T-cell (primary cell): ENCODE data around the gene AVL9. TPM values are rescaled to one million over a fixed set of nuclear protein-coding genes. Genes with fewer than 3 reads are reported as not detected.
"Not testable (repeated sequence)": the region's sequence is repeated elsewhere in the genome, so short reads cannot be mapped to it uniquely, and the experiment has no call there.

Experiments
- ATAC-seq, 4 experiments: fragments of 200-7000 bp in 3 of 4; fragments of 150-1000 bp in 1 of 4; cut with Tn5 transposase; replicated peaks in 1 of 4; 1 replicate in 3 of 4; 2 replicates in 1 of 4; pipeline ENCODE4 v1.10.0; 2021; ENCODE audit warnings: moderate library complexity in 3 of 4, mild to moderate bottlenecking in 2 of 4, moderate number of reproducible peaks in 1 of 4
- CTCF ChIA-PET, 2 donors: fragments of 300-600 bp; sonication (Branson Sonifier 250); formaldehyde crosslinking; loops; one replicate each; lab custom pipeline; 2022; ENCODE audit warnings: antibody characterized with exemption in 2 of 2; lab: Charles Lee
- POLR2A ChIA-PET, 2 donors: fragments of 300-600 bp; sonication (Branson Sonifier 250); formaldehyde crosslinking; loops; one replicate each; lab custom pipeline; 2022; ENCODE audit warnings: antibody characterized with exemption in 2 of 2; lab: Charles Lee
- DNase-seq, 35 experiments: peaks; one replicate each; pipeline versions ENCODE4 v3.0.0 to v3.0.0-alpha.2; 2013 to 2023
- H3K27ac ChIP-seq: one replicate; pipeline ENCODE4 v1.5.1; 2013; ENCODE audit warnings: low read length
- H3K27me3 ChIP-seq, 2 experiments: replicated peaks in 1 of 2; 1 replicate in 1 of 2; 2 replicates in 1 of 2; pipeline versions ENCODE4 v1.6.1 to v1.7.0; 2013; ENCODE audit warnings: low read length in 1 of 2, mixed read lengths in 1 of 2; ENCODE audit not compliant: control insufficient read depth in 2 of 2, insufficient read depth in 2 of 2; ENCODE audit errors: extremely low read depth in 1 of 2
- H3K36me3 ChIP-seq, 2 donors: 1 replicate in 1 of 2; 2 replicates in 1 of 2; pipeline versions ENCODE4 v1.6.1 to v1.7.0; 2013; ENCODE audit warnings: low read length in 1 of 2; ENCODE audit not compliant: control insufficient read depth in 2 of 2, insufficient read depth in 1 of 2; ENCODE audit errors: extremely low read depth in 1 of 2
- H3K4me1 ChIP-seq, 2 experiments: 1 replicate in 1 of 2; 2 replicates in 1 of 2; pipeline versions ENCODE4 v1.6.1 to v1.7.0; 2013; ENCODE audit warnings: low read length in 2 of 2, mixed read lengths in 1 of 2; ENCODE audit not compliant: insufficient read depth in 2 of 2, control insufficient read depth in 1 of 2; ENCODE audit errors: extremely low read depth in 1 of 2
- H3K4me3 ChIP-seq, 2 donors: 1 replicate in 1 of 2; 2 replicates in 1 of 2; pipeline versions ENCODE4 v1.5.1 to v1.7.0; 2013; ENCODE audit warnings: mild to moderate bottlenecking in 2 of 2, low read length in 1 of 2, moderate library complexity in 1 of 2; ENCODE audit not compliant: control insufficient read depth in 1 of 2; ENCODE audit errors: extremely low read depth in 1 of 2
- H3K9me3 ChIP-seq: 2 replicates; pipeline ENCODE4 v1.7.0; 2013
- H3K27ac Mint-ChIP-seq, 2 donors: one replicate each; pipeline ENCODE4 v1.8.0; 2020 to 2021; ENCODE audit warnings: mild to moderate bottlenecking in 2 of 2, mixed read lengths in 2 of 2
- H3K27me3 Mint-ChIP-seq, 2 donors: one replicate each; pipeline ENCODE4 v1.8.0; 2021 to 2022; ENCODE audit warnings: mixed read lengths in 2 of 2
- H3K36me3 Mint-ChIP-seq: one replicate; pipeline ENCODE4 v1.8.0; 2021; ENCODE audit warnings: mixed read lengths
- H3K4me1 Mint-ChIP-seq, 3 donors: one replicate each; pipeline ENCODE4 v1.8.0; 2020 to 2022; ENCODE audit warnings: mixed read lengths in 3 of 3, mild to moderate bottlenecking in 1 of 3
- H3K4me3 Mint-ChIP-seq, 3 donors: one replicate each; pipeline ENCODE4 v1.8.0; 2020 to 2022; ENCODE audit warnings: mild to moderate bottlenecking in 3 of 3, mixed read lengths in 3 of 3, moderate library complexity in 3 of 3
- H3K9me3 Mint-ChIP-seq, 3 donors: one replicate each; pipeline ENCODE4 v1.8.0; 2020 to 2022; ENCODE audit warnings: mixed read lengths in 3 of 3
- WGBS: methylation state at CpG from one replicate; pipeline ENCODE4 v1.1.5; 2013; ENCODE audit warnings: missing lambda C conversion rate; ENCODE audit not compliant: insufficient coverage; 5-methylcytosine and 5-hydroxymethylcytosine counted together
- total RNA-seq, 35 experiments: library from RNA in 6 of 35; stranded (reverse) in 6 of 35; fragments of 120-200 nt in 1 of 35; gene quantifications; one replicate each; pipeline versions ENCODE4 v1.2.1 to v1.2.4 and lab custom pipeline; 2013 to 2026

The AVL9 gene
- total RNA-seq, 5 donors from 2014 or later (not counting 1 experiment from before 2014, with no cell fraction given), result 39.3 to 44.9 (median 39.7) TPM

DNA sequence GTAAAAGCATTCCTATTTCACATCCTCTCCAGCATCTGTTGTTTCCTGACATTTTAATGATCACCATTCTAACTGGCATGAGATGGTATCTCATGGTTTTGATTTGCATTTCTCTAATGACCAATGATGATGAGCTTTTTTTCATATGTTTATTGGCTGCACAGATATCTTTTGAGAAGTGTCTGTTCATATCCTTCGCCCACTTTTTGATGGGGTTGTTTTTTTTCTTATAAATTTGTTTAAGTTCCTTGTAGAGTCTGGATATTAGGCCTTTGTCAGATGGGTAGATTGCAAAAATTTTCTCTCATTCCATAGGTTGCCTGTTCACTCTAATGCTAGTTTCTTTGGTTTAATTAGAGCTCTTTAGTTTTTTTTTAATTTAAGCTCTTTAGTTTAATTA, 4.9 kb downstream of the AVL9 start:
- H3K4me1 Mint-ChIP-seq, result peaks cover 59 to 63% (median 61%) of the 10 kb centered on the region in 3 donors
- H3K27ac ChIP-seq, H3K36me3 ChIP-seq, H3K27me3 Mint-ChIP-seq, H3K9me3 Mint-ChIP-seq, H3K27me3 ChIP-seq, H3K27ac Mint-ChIP-seq, H3K4me3 ChIP-seq, POLR2A ChIA-PET, H3K9me3 ChIP-seq, ATAC-seq, DNase-seq: not testable (repeated sequence)
- CTCF ChIA-PET, result interaction anchor here in 1 of 2 donors (0.6 to 1.2 kb wide), 3 partner anchors 10 to 154 kb away, joined by 3 to 4 read pairs (median 3); partner anchors contain the start of gene LSM5
- WGBS, result no CpG with 5 or more reads among the region's 1 CpG
- peak overlapping the region in 1 of 3 donors; percentile 32 for H3K4me3 Mint-ChIP-seq
- peaks cover 11% of the 10 kb centered on the region for H3K36me3 Mint-ChIP-seq
- peaks cover 12 to 22% of the 10 kb centered on the region in 2 experiments for H3K4me1 ChIP-seq

DNA sequence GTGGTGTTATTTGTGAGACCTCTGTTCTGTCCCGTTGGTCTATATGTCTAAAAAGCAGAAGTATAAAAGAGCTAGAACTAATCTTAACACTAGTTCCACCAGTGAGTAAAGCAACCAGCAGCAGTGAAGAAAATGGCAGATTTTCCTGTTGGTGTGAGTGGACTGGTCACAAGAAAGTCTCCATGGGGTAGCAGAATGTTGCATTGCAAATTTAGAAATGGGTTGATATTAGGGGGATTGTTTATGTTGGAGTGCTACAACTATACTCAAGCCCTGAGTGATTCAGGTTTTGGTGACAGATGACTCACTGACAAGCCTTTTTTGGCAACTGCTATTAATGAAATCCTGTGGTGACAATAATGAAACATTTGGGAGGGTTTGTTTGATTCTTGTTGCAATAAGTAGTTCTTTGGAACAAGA, 5.6 kb downstream of the AVL9 start:
- Mint-ChIP-seq H3K27ac (peak overlapping the region; percentile 34 to 63), H3K4me3 (peak overlapping the region; percentile 1 to 43 (median 32)), H3K36me3 (peaks cover 11% of the 10 kb centered on the region), H3K27me3 (no peaks in the 10 kb centered on the region), H3K9me3 (no peaks in the 10 kb centered on the region), H3K4me1 (peaks cover 60 to 66% (median 63%) of the 10 kb centered on the region in 3 donors)
- peaks cover 12 to 22% of the 10 kb centered on the region in 2 experiments for H3K4me1 ChIP-seq
- H3K27ac ChIP-seq, result no peak overlapping the region
- no CpG with 5 or more reads among the region's 1 CpG for WGBS
- H3K36me3 ChIP-seq, result peaks cover 0 to 5% of the 10 kb centered on the region in 2 donors
- no peak overlapping the region for H3K4me3 ChIP-seq
- no peak for DNase-seq
- ATAC-seq, result no peak
- no peaks in the 10 kb centered on the region for H3K9me3 ChIP-seq
- ChIA-PET CTCF (interaction anchor here in 1 of 2 donors (0.6 to 1.2 kb wide), 2 partner anchors 16 to 154 kb away, joined by 3 read pairs; no protein-coding TSS in a partner anchor), POLR2A (no interaction called here)
- no peaks in the 10 kb centered on the region for H3K27me3 ChIP-seq

DNA sequence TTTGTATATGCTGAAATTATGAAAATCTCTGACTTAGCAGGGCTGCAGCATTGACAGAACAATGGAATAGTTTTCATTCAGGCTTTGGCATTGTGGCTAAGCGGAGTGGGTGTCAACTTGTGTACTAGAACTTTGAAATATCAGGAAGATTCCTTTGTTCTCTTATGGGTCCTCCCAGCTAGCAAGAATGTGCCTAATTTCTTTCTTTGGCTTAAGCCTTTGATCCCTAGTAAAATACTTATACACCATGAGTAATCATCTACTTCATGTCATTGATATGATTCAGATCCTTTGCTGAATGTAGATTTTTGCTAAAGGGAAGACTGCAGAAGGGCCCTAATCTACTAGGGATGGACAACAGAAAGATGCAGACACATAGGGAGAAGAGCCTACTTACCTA, 6.2 kb downstream of the AVL9 start:
- Histone ChIP-seq H3K36me3 (peaks cover 0 to 5% of the 10 kb centered on the region in 2 donors), H3K27ac (no peak overlapping the region), H3K9me3 (no peaks in the 10 kb centered on the region), H3K27me3 (no peaks in the 10 kb centered on the region), H3K4me3 (no peak overlapping the region), H3K4me1 (peaks cover 10 to 22% of the 10 kb centered on the region in 2 experiments)
- Mint-ChIP-seq H3K4me1 (peaks cover 58 to 66% (median 63%) of the 10 kb centered on the region in 3 donors), H3K4me3 (peak overlapping the region in 1 of 3 donors; percentile 32), H3K9me3 (no peaks in the 10 kb centered on the region), H3K27ac (peak overlapping the region in 1 of 2 donors; percentile 11), H3K36me3 (peaks cover 11% of the 10 kb centered on the region), H3K27me3 (no peaks in the 10 kb centered on the region)
- CTCF ChIA-PET, result no interaction called here
- POLR2A ChIA-PET, result no interaction called here
- DNase-seq, result no peak
- ATAC-seq, result no peak
- 86% methylated on average over 1 of the region's 1 CpG for WGBS

- H3K27me3 Mint-ChIP-seq, result no peaks in the 10 kb centered on the region
- Histone ChIP-seq H3K36me3 (peaks cover 0 to 5% of the 10 kb centered on the region in 2 donors), H3K9me3 (no peaks in the 10 kb centered on the region), H3K4me1 (peaks cover 2 to 15% of the 10 kb centered on the region in 2 experiments), H3K27me3 (no peaks in the 10 kb centered on the region), H3K4me3 (no peak overlapping the region), H3K27ac (no peak overlapping the region)
- H3K9me3 Mint-ChIP-seq, result no peaks in the 10 kb centered on the region
- H3K4me1 Mint-ChIP-seq, result peaks cover 58 to 64% (median 63%) of the 10 kb centered on the region in 3 donors
- ATAC-seq (no peak), DNase-seq (no peak)
- no CpG with 5 or more reads among the region's 4 CpGs for WGBS
- peaks cover 13% of the 10 kb centered on the region for H3K36me3 Mint-ChIP-seq
- peak overlapping the region in 1 of 3 donors; percentile 26 for H3K4me3 Mint-ChIP-seq
- ChIA-PET CTCF (interaction anchor here in 1 of 2 donors (0.6 kb wide), 1 partner anchor 11 kb away, joined by 3 read pairs; no protein-coding TSS in a partner anchor), POLR2A (no interaction called here)
- no peak overlapping the region for H3K27ac Mint-ChIP-seq
Measured at GRCh38 chr7:32502728-32503127, 7.4 kb downstream of the AVL9 start.

GRCh38 chr7:32506266-32507054, 11.2 kb downstream of the AVL9 start:
- no peak overlapping the region for H3K4me3 ChIP-seq
- no peak for ATAC-seq
- no peaks in the 10 kb centered on the region for H3K27me3 ChIP-seq
- DNase-seq, result no peak
- peaks cover under 1 to 17% of the 10 kb centered on the region in 2 experiments for H3K4me1 ChIP-seq
- H3K27ac ChIP-seq, result no peak overlapping the region
- POLR2A ChIA-PET, result no interaction called here
- WGBS, result no CpG with 5 or more reads among the region's 5 CpGs
- no peak overlapping the region for H3K27ac Mint-ChIP-seq
- H3K9me3 ChIP-seq, result no peaks in the 10 kb centered on the region
- CTCF ChIA-PET, result no interaction called here
- no peaks in the 10 kb centered on the region for H3K9me3 Mint-ChIP-seq
- H3K4me1 Mint-ChIP-seq, result peaks cover 53 to 72% (median 65%) of the 10 kb centered on the region in 3 donors
- peaks cover 11% of the 10 kb centered on the region for H3K36me3 Mint-ChIP-seq
- peaks cover 0 to 3% of the 10 kb centered on the region in 2 donors for H3K36me3 ChIP-seq
- no peaks in the 10 kb centered on the region for H3K27me3 Mint-ChIP-seq
- peak overlapping the region in 2 of 3 donors; percentile 0 to 18 for H3K4me3 Mint-ChIP-seq

DNA sequence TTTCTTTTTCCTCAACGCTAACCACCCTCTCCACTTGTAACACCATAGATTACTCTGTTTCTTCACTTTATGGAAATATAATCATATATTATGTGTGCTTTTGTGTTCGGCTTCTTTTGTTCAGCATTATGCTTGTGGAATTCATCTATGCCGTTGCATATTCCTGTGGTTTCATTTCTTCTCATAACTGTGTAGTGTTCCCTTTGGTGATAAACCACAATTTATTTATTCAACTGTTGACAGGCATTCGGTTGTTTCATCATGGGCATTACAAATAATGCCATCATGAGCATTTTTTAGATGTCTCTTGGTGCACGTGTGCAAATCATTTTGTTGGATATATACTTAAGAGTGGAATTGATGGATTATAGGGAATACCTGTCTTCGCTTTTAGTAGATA, 12.1 kb downstream of the AVL9 start:
- CTCF ChIA-PET, result no interaction called here
- no peaks in the 10 kb centered on the region for H3K27me3 ChIP-seq

More for the DNA sequence above, 12.1 kb downstream of the AVL9 start:
- Histone ChIP-seq H3K4me1 (peaks cover 0 to 22% of the 10 kb centered on the region in 2 experiments), H3K9me3 (no peaks in the 10 kb centered on the region), H3K27ac (no peak overlapping the region), H3K4me3 (no peak overlapping the region), H3K36me3 (peaks cover 0 to 3% of the 10 kb centered on the region in 2 donors)
- Mint-ChIP-seq H3K36me3 (peaks cover 11% of the 10 kb centered on the region), H3K4me3 (no peak overlapping the region), H3K27ac (no peak overlapping the region), H3K4me1 (peaks cover 58 to 74% (median 69%) of the 10 kb centered on the region in 3 donors), H3K27me3 (no peaks in the 10 kb centered on the region), H3K9me3 (no peaks in the 10 kb centered on the region)
- WGBS, result 100% methylated on average over 1 of the region's 6 CpGs
- ATAC-seq (no peak), DNase-seq (no peak)
- POLR2A ChIA-PET, result no interaction called here
